Right atrium auricular region (tissue), 2 donors: ENCODE measurements around the gene RSAD1. TPM values are rescaled to one million over a fixed set of nuclear protein-coding genes. Genes with fewer than 3 reads are reported as not detected.

ENCODE experiments used
- DNase-seq: peaks from one replicate; pipeline ENCODE4 v3.0.0-alpha.2; 2019; ENCODE audit warnings: low spot score
- H3K27ac ChIP-seq, 2 donors: fragments of 200-600 bp; sonication (generic); 1 replicate in 1 of 2; 2 replicates in 1 of 2; pipeline ENCODE4 v1.5.1; 2016 to 2019
- H3K27me3 ChIP-seq, 2 donors: fragments of 200-600 bp; sonication (generic); one replicate each; pipeline versions ENCODE4 v1.5.1 to v1.6.0; 2017 to 2019
- H3K36me3 ChIP-seq: fragments of 200-600 bp; sonication (generic); one replicate; pipeline ENCODE4 v1.5.1; 2016
- H3K4me1 ChIP-seq, 2 donors: fragments of 200-600 bp; sonication (generic); one replicate each; pipeline versions ENCODE4 v1.5.1 to v1.6.0; 2017 to 2019
- H3K4me3 ChIP-seq, 2 donors: fragments of 200-600 bp; sonication (generic); 1 replicate in 1 of 2; 2 replicates in 1 of 2; pipeline ENCODE4 v1.5.1; 2017 to 2019; ENCODE audit warnings: mild to moderate bottlenecking in 1 of 2, moderate library complexity in 1 of 2
- H3K9me3 ChIP-seq, 2 donors: fragments of 200-600 bp; sonication (generic); one replicate each; pipeline ENCODE4 v1.5.1; 2019
- total RNA-seq, 2 donors: library from RNA; depleted of rRNA; stranded (reverse); fragments of >200 nt; gene quantifications; one replicate each; pipeline ENCODE4 v1.1.0, GENCODE V29; 2016
- TF ChIP-seq, protein P1 (sequence below), 2 donors: fragments of 200-600 bp; sonication (generic); IDR thresholded peaks; one replicate each; pipeline ENCODE4 v1.5.1; 2019; ENCODE audit warnings: antibody characterized with exemption in 2 of 2

The RSAD1 gene
- total RNA-seq, 2 donors from 2014 or later = 19.1 to 19.3 TPM

DNA sequence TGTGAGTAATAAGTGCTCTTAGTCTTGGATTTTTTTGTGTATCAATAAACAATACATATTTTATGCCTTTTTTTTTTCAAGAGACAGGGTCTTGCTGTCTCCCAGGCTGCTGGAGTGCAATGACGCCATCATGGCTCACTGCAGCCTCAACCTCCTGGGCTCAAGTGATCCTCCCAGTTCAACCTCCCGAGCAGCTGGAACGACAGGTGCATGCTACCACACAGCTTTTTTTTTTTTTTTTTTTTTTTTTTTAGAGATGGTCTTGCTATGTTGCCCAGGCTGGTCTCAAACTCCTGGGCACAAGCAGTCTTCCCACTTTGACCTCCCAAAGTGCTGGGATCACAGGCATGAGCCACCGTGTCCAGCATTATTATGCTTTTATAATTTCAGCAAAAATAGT is 39.7 kb upstream of the RSAD1 start:
- Histone ChIP-seq H3K4me3 (no peak overlapping the region), H3K36me3 (no peaks in the 10 kb centered on the region), H3K27me3 (no peaks in the 10 kb centered on the region), H3K9me3 (no peaks in the 10 kb centered on the region), H3K4me1 (peaks cover 0 to 24% of the 10 kb centered on the region in 2 donors), H3K27ac (no peak overlapping the region)
- DNase-seq = no peak
- TF ChIP-seq, protein P1, sequence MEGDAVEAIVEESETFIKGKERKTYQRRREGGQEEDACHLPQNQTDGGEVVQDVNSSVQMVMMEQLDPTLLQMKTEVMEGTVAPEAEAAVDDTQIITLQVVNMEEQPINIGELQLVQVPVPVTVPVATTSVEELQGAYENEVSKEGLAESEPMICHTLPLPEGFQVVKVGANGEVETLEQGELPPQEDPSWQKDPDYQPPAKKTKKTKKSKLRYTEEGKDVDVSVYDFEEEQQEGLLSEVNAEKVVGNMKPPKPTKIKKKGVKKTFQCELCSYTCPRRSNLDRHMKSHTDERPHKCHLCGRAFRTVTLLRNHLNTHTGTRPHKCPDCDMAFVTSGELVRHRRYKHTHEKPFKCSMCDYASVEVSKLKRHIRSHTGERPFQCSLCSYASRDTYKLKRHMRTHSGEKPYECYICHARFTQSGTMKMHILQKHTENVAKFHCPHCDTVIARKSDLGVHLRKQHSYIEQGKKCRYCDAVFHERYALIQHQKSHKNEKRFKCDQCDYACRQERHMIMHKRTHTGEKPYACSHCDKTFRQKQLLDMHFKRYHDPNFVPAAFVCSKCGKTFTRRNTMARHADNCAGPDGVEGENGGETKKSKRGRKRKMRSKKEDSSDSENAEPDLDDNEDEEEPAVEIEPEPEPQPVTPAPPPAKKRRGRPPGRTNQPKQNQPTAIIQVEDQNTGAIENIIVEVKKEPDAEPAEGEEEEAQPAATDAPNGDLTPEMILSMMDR (IDR thresholded peaks at IDR 0.05) = no peak

DNA sequence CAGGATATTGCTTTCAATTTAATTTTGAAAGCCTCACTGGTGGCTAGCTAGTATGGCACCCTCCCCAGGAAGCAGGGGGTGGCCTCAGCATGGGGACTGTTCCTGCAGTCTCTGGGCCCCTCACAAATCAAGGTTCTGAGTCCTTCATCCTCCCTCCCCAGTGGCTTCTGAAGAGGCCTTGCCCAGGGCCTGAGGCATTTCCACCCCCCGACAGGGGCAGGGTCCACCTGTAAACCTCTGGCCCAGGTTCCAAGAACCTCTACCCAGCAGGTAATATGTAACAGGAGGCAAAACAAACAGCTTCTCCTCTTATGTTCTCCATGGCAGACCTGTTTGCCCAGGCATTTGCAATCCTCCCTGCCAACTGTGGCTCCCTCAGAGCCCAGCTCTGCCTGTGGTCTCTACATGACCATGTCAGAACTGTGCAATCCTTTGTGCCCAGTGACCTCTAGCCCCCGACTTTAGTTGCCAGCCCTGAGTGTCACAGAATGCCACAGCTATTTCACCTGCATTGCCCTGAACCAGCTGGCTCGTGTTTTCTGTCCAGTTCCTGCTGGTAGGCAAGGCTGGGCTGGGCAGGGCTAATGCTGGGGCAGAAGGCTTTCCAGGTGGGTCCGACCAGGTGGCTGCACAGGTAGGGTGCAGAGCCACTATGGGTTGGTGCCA is 38.4 kb upstream of the RSAD1 start:
- H3K4me1 ChIP-seq = peaks cover 0 to 24% of the 10 kb centered on the region in 2 donors
- H3K4me3 ChIP-seq = no peak overlapping the region
- no peaks in the 10 kb centered on the region for H3K9me3 ChIP-seq
- no peaks in the 10 kb centered on the region for H3K36me3 ChIP-seq
- DNase-seq = no peak
- H3K27ac ChIP-seq = no peak overlapping the region
- H3K27me3 ChIP-seq = no peaks in the 10 kb centered on the region
- TF ChIP-seq, protein P1 (IDR thresholded peaks at IDR 0.05) = no peak

DNA sequence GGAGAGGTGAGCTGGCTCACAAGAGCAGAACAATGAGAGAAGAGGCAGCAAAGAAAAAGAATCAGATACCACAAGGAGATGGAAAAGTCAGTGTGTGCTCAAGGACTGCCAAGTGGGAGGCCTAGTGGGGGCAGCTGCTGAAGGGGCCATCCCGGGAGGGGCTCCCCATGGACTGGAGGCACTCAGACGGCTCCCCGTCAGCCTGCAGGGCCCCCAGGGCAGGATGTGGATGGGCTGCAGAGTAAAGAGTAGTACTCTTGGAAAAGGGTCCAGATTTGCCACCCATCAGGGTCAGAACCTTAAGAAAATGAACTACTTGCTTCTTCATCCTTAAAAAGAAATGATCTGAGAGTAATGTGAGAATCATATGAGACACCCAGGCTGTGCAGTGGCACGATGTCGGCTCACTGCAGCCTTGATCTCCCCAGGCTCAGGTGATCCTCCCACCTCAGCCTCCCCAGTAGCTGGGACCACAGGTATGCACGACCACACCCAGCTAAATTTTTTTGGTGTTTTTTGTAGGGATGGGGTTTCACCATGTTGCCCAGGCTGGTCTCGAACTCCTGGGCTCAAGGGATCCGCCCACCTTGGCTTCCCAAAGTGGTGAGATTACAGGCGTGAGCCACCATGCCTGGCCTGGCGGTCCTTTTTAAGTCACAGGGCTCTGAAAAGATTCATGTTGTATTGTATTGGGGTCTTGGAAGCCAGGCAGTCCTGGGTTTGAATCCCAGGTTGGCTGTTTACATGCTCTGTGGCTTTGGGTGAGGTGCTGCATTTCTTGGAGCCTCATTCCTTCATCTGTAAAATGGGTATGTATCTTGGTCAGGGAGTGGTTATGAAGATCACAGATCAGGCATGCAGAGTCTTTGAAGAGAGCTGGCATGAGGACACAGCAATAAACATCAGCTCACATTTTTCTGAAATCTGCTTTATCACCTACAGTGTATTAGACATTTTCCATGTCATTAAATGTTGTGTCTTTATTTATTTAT is 37.5 kb upstream of the RSAD1 start:
- Histone ChIP-seq H3K27me3 (no peaks in the 10 kb centered on the region), H3K4me1 (peaks cover 0 to 31% of the 10 kb centered on the region in 2 donors), H3K4me3 (no peak overlapping the region), H3K36me3 (no peaks in the 10 kb centered on the region), H3K9me3 (no peaks in the 10 kb centered on the region), H3K27ac (no peak overlapping the region)
- no peak for DNase-seq
- TF ChIP-seq, protein P1 (IDR thresholded peaks at IDR 0.05) = no peak

DNA sequence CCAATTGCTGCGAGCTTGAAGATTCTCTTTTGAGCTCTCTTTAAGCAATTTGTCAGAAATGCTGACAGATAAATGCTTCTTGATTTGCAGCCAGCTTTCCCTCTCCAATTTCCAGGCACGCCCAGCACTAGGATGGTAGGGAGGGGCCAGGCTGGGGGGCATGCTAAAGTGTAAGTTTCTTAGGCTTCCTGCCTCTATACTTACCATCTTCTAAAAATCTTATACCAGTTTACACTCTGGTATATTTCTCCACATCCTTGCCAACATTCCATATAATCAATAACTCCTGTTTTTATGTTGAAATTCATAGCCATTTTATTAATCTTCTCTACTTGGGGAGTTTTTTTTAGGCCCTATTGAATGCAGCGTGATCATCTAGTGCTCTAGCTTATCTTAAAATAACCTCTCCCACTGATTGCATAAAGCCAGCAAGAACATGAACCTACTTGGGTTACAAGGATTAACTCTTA is 35.1 kb upstream of the RSAD1 start:
- Histone ChIP-seq H3K4me3 (peak overlapping the region in 1 of 2 donors; percentile 0), H3K4me1 (peaks cover 0 to 45% of the 10 kb centered on the region in 2 donors), H3K27me3 (no peaks in the 10 kb centered on the region), H3K9me3 (no peaks in the 10 kb centered on the region), H3K27ac (peak overlapping the region; percentile 32 to 68), H3K36me3 (no peaks in the 10 kb centered on the region)
- DNase-seq = no peak
- TF ChIP-seq, protein P1 (IDR thresholded peaks at IDR 0.05) = no peak

DNA sequence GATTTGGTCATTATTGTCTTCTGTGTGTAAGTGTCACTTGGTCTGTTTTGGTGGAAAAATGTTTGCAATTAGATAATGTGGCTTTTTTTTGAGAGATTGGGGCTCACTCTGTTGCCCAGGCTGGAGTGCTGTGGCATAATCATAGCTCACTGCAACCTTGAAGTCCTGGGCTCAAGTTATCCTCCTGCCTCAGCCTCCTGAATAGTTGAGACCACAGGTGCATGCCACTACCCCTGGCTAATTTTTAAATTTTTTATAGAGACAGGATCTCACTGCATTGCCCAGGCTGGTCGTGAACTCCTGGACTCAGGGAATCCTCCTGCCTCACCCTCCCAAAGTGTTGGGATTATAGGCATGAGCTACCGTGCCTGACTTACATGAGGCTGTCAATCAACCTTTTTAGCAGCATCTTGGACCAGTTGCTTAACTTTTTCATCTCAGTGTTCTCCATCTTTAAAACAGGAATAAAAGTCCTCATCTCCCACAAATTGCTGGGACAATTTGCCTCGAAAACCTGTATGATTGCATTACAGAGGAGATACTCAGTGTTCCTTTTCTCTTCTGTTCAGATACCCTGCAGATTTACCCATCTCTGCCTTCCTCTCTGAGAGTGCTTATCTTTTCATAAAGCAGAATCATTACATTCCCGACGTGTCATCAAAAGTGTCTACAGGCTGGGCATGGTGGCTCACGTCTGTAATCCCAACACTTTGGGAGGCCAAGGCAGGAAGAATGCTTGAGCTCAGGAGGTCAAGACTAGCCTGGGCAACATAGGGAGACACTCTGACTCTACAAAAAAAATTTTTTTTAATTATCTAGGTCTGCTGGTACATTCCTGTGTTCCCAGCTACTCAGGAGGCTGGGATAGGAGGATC is 33.6 kb upstream of the RSAD1 start:
- no peaks in the 10 kb centered on the region for H3K9me3 ChIP-seq
- peaks cover 0 to 46% of the 10 kb centered on the region in 2 donors for H3K4me1 ChIP-seq
- no peak overlapping the region for H3K4me3 ChIP-seq
- no peak overlapping the region for H3K27ac ChIP-seq
- no peaks in the 10 kb centered on the region for H3K36me3 ChIP-seq
- TF ChIP-seq, protein P1 (IDR thresholded peaks at IDR 0.05) = no peak
- no peak for DNase-seq
- H3K27me3 ChIP-seq = no peaks in the 10 kb centered on the region
